GM21515 (cell line): Measurements from ENCODE around the gene SKIC8.
"Not testable (repeated sequence)": the region's sequence is repeated elsewhere in the genome, so short reads cannot be mapped to it uniquely, and the experiment has no call there.

Experiments
- ATAC-seq: cut with Tn5 transposase; IDR thresholded peaks from one replicate; pipeline ENCODE4 v1.9.1; 2021; ENCODE audit not compliant: unreplicated experiment

SKIC8 gene

DNA sequence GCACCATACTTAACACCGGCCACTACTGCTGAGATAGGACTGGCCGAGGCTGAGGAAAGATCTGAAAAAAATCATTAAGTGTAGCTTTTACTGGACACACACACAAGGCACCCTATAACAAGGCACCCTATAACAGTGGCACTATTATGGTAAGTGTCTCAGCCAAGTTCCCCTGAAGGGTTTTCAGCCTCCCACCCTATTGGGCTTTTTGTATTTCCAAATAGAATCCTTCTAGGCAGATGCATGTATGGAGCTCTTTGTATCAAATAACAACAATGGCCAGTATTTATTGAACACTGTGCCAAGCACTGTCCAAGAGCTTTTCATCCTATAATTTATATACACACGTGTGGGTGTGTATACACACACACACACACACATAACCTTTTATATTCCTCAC lies 41.7 kb downstream of the SKIC8 start:
- ATAC-seq, result no peak

DNA sequence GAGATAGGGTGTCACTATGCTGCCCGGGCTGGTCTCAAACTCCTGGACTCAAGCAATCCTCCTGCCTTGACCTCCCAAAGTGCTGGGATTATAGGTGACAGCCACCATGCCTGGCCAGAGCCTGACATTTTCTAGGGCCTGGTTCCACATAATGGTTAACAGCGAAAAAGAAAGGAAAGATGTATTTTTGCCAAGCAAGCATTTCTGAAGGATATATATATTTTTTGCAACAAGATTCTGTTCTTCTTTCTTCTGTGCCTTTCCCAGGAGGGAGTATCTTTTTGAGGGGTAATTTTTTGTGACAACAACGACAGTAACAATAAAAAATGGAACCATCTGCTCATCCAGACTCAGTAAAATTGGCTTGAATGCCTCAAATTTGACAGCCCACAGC lies 43.4 kb downstream of the SKIC8 start:
- ATAC-seq, result no peak

DNA sequence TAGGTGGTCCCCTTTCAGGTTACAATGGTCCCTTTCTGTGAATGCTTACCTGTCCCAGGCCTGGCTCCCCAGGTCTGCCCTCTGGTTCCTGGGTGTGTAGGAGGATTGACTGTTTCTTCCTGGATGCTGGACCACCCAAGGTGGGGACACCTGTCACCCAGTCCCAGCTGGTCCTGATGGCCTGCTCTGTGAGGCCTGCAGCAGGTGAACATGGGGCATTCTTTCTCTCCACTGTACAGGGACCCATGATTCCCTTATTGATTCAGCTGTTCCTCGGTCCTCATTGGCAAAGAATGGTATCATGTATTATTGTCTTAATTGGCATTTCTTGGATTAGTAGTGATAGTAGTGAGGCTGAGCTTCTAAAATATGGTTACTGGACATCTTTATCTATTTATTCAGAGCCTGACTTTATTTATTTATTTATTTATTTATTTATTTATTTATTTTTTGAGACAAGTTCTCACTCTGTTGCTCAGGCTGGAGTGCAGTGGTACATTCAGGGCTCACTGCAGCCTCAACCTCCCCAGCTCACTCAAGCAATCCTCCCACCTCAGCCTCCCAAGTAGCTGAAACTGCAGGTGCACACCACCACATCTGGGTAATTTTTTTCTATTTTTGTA lies 43.9 kb downstream of the SKIC8 start:
- no peak for ATAC-seq

- no peak for ATAC-seq
Observed at GRCh38 chr15:78251136-78251535, 48.3 kb downstream of the SKIC8 start.

DNA sequence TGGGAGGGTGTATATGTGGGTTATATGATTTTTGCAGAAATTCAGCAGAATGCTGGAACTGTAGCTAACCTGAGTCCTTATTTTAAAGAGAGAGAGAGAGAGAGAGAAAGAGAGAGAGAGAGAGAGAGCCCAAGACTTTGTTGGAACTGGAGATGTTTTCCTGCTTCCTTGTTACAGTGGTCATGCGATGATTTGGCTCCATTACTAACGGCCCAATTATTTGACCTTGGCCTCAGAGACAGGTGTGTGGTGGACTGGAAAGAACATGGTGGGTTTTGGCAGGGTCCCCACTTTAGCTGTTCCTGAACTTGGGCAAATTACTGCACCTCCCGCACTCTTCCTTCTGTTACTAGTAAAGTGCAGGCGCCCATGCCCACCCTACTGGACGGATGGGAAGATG lies 50.3 kb downstream of the SKIC8 start:
- no peak for ATAC-seq

- ATAC-seq, result no peak
Observed at GRCh38 chr15:78247911-78248310, 51.5 kb downstream of the SKIC8 start.

DNA sequence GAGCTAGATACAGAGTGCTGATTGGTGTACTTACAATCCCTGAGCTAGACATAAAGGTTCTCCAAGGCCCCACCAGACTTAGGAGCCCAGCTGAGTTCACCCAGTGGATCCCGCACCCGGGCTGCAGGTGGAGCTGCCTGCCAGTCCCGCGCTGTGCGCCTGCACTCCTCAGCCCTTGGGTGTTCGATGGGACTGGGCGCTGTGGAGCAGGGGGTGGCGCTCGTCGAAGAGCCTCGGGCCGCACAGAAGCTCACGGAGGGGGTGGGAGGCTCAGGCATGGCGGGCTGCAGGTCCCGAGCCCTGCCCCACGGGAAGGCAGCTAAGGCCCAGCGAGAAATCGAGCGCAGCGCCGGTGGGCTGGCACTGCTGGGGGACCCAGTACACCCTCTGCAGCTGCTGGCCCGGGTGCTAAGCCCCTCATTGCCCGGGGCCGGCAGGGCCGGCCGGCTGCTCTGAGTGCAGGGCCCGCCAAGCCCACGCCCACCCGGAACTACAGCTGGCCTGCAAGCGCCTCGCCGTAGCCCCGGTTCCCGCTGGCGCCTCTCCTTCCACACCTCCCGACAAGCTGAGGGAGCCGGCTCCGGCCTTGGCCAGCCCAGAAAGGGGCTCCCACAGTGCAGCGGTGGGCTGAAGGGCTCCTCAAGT lies 53.3 kb downstream of the SKIC8 start:
- not testable (repeated sequence) for ATAC-seq

DNA sequence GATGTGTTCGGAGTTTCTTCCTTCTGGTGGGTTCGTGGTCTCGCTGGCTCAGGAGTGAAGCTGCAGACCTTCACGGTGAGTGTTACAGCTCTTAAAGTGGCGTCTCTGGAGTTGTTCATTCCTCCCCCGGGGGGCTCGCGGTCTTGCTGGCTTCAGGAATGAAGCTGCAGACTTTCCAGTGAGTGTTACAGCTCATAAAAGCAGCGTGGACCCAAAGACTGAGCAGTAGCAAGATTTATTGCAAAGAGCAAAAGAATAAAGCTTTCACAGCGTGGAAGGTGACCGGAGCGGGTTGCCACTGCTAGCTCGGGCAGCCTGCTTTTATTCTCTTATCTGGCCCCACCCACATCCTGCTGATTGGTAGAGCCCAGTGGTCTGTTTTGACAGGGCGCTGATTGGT lies 54.0 kb downstream of the SKIC8 start:
- ATAC-seq, result not testable (repeated sequence)

GRCh38 chr15:78244893-78245292 lies 54.5 kb downstream of the SKIC8 start:
- no peak for ATAC-seq

DNA sequence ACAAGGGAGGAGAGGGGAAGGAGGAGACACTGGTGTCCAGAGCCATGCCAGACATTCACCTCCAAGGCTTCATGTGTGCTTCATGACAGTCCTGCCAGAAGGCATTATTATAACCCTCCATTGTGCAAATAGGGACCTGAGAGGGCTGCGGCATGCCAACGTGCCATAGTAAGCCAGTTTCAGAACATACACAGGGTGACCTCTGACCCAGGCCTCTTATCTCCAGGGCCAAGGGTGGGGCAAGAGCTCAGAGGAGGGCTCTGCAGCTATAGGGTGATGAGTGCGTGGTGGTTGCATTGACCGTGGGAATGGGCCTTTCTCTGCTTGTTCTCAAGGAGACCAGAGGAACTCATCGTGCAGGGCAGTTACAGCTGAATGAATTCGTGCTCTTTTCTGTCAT lies 55.3 kb downstream of the SKIC8 start:
- no peak for ATAC-seq

DNA sequence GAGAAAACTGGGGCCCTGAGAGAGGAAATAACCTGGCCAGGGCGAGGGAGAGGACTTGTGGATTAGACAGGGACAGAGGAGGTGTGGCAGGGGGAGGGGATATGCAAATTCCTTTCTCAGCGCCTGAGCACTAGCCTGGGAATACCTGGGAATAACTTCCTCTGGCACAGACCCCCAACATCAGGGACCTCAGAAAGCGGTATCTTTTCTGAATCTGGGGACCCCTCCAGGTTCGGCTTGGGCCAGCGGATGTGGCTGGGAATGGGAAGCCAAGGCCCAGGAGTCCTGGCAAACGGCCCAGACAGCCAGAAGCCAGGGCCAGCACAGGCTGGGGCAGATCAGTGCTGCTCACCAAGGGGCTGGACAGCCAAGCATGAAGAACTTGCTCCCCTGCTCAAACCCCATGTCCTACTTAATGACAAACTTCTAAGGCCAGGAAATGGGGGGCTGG lies 55.9 kb downstream of the SKIC8 start:
- no peak for ATAC-seq

DNA sequence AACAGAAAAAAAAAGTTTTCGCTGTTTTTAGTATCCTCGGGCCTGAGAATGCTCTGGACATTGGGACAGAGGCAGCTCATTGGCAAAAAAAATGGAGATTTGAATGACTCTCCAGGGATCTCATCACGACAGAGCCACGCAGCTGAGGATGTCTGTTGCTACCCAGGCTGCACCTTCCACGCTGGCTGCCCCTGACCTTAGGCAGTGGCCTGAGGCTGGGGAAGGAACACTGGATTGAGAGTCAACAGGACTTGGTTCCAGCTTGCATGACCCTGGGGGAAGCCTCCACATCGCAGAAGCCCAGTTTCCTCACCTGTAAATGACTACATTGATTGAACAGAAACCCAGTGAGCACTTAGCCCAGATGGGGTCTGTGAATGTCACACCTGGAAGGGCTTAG lies 56.4 kb downstream of the SKIC8 start:
- ATAC-seq, result no peak

DNA sequence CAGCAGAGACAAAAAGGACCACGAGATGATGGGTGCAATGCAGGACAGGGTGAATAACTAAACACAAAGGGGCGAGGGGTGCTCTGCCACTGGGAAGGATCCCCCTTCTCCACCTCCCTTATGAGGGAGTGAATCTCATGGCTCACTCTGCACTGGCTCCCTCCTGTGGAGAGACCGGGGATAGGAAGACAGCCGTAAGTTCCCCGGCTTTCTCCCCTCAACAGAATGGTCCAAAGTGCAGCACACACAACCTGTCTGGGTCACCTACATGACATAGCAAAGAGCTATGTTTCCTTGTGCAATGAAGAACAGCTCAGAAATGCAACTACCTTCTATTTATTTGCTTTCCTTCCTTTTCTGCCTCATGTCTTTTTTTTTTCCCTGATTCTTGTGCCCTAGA lies 57.3 kb downstream of the SKIC8 start:
- no peak for ATAC-seq

- ATAC-seq, result no peak
Observed at GRCh38 chr15:78241017-78241416, 58.4 kb downstream of the SKIC8 start.

GRCh38 chr15:78239811-78240210 lies 59.6 kb downstream of the SKIC8 start:
- ATAC-seq, result no peak

- ATAC-seq, result no peak
Observed at GRCh38 chr15:78237146-78237545, 62.3 kb downstream of the SKIC8 start.

- ATAC-seq, result no peak
Observed at GRCh38 chr15:78236491-78236890, 62.9 kb downstream of the SKIC8 start.

GRCh38 chr15:78234515-78235040 lies 64.8 kb downstream of the SKIC8 start, which contains the start of gene ACSBG1:
Gene ACSBG1 (minus strand): TSS chr15:78234565. CDS start chr15:78234501, 64 bp downstream.
- ATAC-seq, result no peak

- ATAC-seq, result no peak
Observed at GRCh38 chr15:78233496-78233895, 65.9 kb downstream of the SKIC8 start.
